Natural killer cell (primary cell): ENCODE results near the gene MRPS5. TPM values are rescaled to one million over a fixed set of nuclear protein-coding genes. Genes with fewer than 3 reads are reported as not detected.
A peak's percentile ranks its signal among the peaks of the same experiment; 100 is the strongest.

ENCODE experiments used
- ATAC-seq, 3 donors: fragments of 150-1000 bp in 2 of 3; fragments of 200-7000 bp in 1 of 3; cut with Tn5 transposase; 1 replicate in 1 of 3; 2 replicates in 2 of 3; pipeline ENCODE4 v1.10.0; 2021; ENCODE audit warnings: mild to moderate bottlenecking in 2 of 3, moderate library complexity in 2 of 3
- DNase-seq, 2 donors: peaks; one replicate each; pipeline versions ENCODE4 v3.0.0 to v3.0.0-alpha.2; 2013 to 2021; ENCODE audit warnings: mixed read lengths in 1 of 2
- H3K27ac ChIP-seq: one replicate; pipeline ENCODE4 v1.5.1; 2013; ENCODE audit warnings: mild to moderate bottlenecking, low read length
- H3K27me3 ChIP-seq: one replicate; pipeline ENCODE4 v1.6.1; 2013; ENCODE audit warnings: low read length; ENCODE audit not compliant: control insufficient read depth, insufficient read depth
- H3K36me3 ChIP-seq: one replicate; pipeline ENCODE4 v1.6.1; 2013; ENCODE audit warnings: low read length; ENCODE audit not compliant: control insufficient read depth, insufficient read depth
- H3K4me1 ChIP-seq: one replicate; pipeline ENCODE4 v1.6.1; 2013; ENCODE audit warnings: low read length; ENCODE audit not compliant: control insufficient read depth, insufficient read depth
- H3K4me3 ChIP-seq: one replicate; pipeline ENCODE4 v1.5.1; 2013; ENCODE audit warnings: low read length
- H3K9me3 ChIP-seq: one replicate; pipeline ENCODE4 v1.6.1; 2013; ENCODE audit warnings: low read length; ENCODE audit not compliant: control insufficient read depth, insufficient read depth
- H3K27ac Mint-ChIP-seq, 2 donors: one replicate each; pipeline ENCODE4 v1.8.0; 2022; ENCODE audit warnings: mild to moderate bottlenecking in 2 of 2, mixed read lengths in 2 of 2, moderate library complexity in 1 of 2
- H3K27me3 Mint-ChIP-seq, 2 donors: one replicate each; pipeline ENCODE4 v1.8.0; 2022; ENCODE audit warnings: low read depth in 2 of 2, mixed read lengths in 2 of 2
- H3K36me3 Mint-ChIP-seq: one replicate; pipeline ENCODE4 v1.8.0; 2022; ENCODE audit warnings: mixed read lengths
- H3K4me1 Mint-ChIP-seq, 2 donors: one replicate each; pipeline ENCODE4 v1.8.0; 2022; ENCODE audit warnings: mixed read lengths in 2 of 2
- H3K4me3 Mint-ChIP-seq: one replicate; pipeline ENCODE4 v1.8.0; 2022; ENCODE audit warnings: mild to moderate bottlenecking, moderate library complexity, mixed read lengths
- H3K9me3 Mint-ChIP-seq, 2 donors: one replicate each; pipeline ENCODE4 v1.8.0; 2022; ENCODE audit warnings: mixed read lengths in 2 of 2
- CTCF ChIP-seq: fragments of 200-600 bp; IDR thresholded peaks from one replicate; pipeline ENCODE4 v1.8.0; 2022; ENCODE audit warnings: antibody characterized with exemption
- WGBS: methylation state at CpG from one replicate; pipeline ENCODE4 v1.1.7; 2013; ENCODE audit warnings: missing lambda C conversion rate; ENCODE audit not compliant: insufficient coverage; 5-methylcytosine and 5-hydroxymethylcytosine counted together
- intact Hi-C: fragments of 100-400 bp; cut with micrococcal nuclease; formaldehyde crosslinking; loops from one replicate; pipeline ENCODE4 v1.14.2; 2022
- total RNA-seq, 4 donors: library from RNA; stranded (reverse); fragments of 120-200 nt in 1 of 4; gene quantifications; one replicate each; pipeline versions ENCODE4 v1.2.3 to v1.2.4, GENCODE V29; 2013 to 2022

MRPS5 gene
- total RNA-seq, 3 donors from 2014 or later (not counting 1 experiment from before 2014, with no cell fraction given) = 26.4 to 40.0 (median 29.8) TPM

DNA sequence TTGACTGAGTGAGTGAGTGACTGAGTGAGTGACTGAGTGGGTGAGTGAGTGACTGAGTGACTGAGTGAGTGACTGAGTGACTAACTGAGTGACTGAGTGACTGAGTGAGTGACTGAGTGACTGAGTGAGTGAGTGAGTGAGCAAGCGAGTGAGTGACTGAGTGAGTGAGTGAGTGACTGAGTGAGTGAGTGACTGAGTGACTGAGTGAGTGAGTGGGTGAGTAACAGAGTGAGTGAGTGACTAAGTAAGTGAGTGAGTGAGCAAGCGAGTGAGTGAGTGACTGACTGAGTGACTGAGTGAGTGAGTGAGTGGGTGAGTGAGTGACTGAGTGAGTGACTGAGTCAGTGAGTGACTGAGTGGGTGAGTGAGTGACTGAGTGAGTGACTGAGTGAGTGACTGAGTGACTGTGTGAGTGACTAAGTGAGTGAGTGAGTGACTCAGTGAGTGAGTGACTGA, 84.2 kb downstream of the MRPS5 start:
- peak overlapping the region in 1 of 2 donors; percentile 66 for H3K27ac Mint-ChIP-seq
- no peak for DNase-seq
- TF ChIP-seq CTCF = no peak
- intact Hi-C loops = no loop called here
- Histone ChIP-seq H3K36me3 (no peaks in the 10 kb centered on the region), H3K27ac (no peak overlapping the region), H3K4me1 (no peaks in the 10 kb centered on the region), H3K4me3 (no peak overlapping the region), H3K9me3 (no peaks in the 10 kb centered on the region), H3K27me3 (no peaks in the 10 kb centered on the region)
- peaks cover 0 to 8% of the 10 kb centered on the region in 2 donors for H3K4me1 Mint-ChIP-seq
- H3K9me3 Mint-ChIP-seq = peaks cover 30 to 31% of the 10 kb centered on the region in 2 donors
- 89% methylated on average over 2 of the region's 2 CpGs for WGBS
- peaks cover 0 to 11% of the 10 kb centered on the region in 2 donors for H3K27me3 Mint-ChIP-seq
- H3K36me3 Mint-ChIP-seq = no peaks in the 10 kb centered on the region
- ATAC-seq = no peak
- no peak overlapping the region for H3K4me3 Mint-ChIP-seq

DNA sequence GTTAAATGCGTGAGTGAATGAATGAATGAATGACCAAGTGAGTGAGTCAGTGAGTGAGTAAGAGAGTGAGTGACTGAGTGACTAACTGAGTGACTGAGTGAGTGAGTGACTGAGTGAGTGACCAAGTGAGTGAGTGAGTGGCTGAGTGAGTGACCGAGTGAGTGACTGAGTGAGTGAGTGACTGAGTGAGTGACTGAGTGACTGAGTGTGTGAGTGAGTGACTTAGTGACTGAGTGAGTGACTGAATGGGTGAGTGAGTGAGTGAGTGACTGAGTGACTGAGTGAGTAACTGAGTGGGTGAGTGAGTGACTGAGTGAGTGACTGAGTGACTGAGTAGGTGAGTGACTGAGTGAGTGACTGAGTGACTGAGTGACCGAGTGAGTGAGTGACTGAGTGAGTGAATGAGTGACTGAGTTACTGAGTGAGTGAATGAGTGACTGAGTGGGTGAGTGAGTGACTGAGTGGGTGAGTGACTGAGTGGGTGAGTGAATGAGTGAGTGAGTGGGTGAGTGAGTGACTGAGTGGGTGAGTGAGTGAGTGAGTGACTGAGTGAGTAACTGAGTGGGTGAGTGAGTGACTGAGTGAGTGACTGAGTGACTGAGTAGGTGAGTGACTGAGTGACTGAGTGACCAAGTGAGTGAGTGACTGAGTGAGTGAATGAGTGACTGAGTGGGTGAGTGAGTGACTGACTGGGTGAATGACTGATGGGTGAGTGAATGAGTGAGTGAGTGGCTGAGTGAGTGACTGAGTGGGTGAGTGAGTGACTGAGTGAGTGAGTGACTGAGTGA, 84.8 kb downstream of the MRPS5 start:
- ATAC-seq (no peak), DNase-seq (no peak)
- no peaks in the 10 kb centered on the region for H3K36me3 Mint-ChIP-seq
- Histone ChIP-seq H3K4me1 (no peaks in the 10 kb centered on the region), H3K36me3 (no peaks in the 10 kb centered on the region), H3K27ac (no peak overlapping the region), H3K9me3 (no peaks in the 10 kb centered on the region), H3K4me3 (no peak overlapping the region), H3K27me3 (no peaks in the 10 kb centered on the region)
- intact Hi-C loops = no loop called here
- peaks cover 0 to 8% of the 10 kb centered on the region in 2 donors for H3K4me1 Mint-ChIP-seq
- 91% methylated on average over 3 of the region's 3 CpGs for WGBS
- H3K9me3 Mint-ChIP-seq = peaks cover 30 to 31% of the 10 kb centered on the region in 2 donors
- no peak overlapping the region for H3K4me3 Mint-ChIP-seq
- no peak for TF ChIP-seq CTCF
- H3K27ac Mint-ChIP-seq = no peak overlapping the region
- H3K27me3 Mint-ChIP-seq = peaks cover 0 to 8% of the 10 kb centered on the region in 2 donors

Other genes starting within 250 kb of the MRPS5 start
- gene MAL, start 96.1 kb downstream of the MRPS5 start, total RNA-seq = 1 to 10 TPM in 2 of 3 donors, under 1 TPM in 1; 0.54 to 3.3 (median 1.8) TPM
- gene ZNF514, start 38.0 kb upstream of the MRPS5 start, total RNA-seq = 10 to 100 TPM; 12.4 to 26.0 (median 12.8) TPM
- gene ZNF2, start 44.0 kb upstream of the MRPS5 start, total RNA-seq = 1 to 10 TPM in 2 of 3 donors, under 1 TPM in 1; 0.96 to 2.7 (median 2.4) TPM
- 1 to 10 TPM; 2.9 to 4.6 (median 3.2) TPM for gene ZNF892, start 85.7 kb upstream of the MRPS5 start, total RNA-seq
- 1 to 10 TPM in 1 of 3 donors, under 1 TPM in 2; 0.64 to 1.1 (median 0.70) TPM for gene PROM2, start 152.6 kb upstream of the MRPS5 start, total RNA-seq
- 1 to 10 TPM in 1 of 3 donors, under 1 TPM in 1, not detected in 1; 0.52 to 1.4 TPM for gene KCNIP3, start 175.5 kb upstream of the MRPS5 start, total RNA-seq